NCI-H2029 (cell line): ENCODE data around the gene UBAP1.
"Not testable (repeated sequence)": the region's sequence is repeated elsewhere in the genome, so short reads cannot be mapped to it uniquely, and the experiment has no call there.

ENCODE experiments used
- DNase-seq: peaks from one replicate; lab custom pipeline; 2025; lab: John Stamatoyannopoulos, UW

The UBAP1 gene

GRCh38 chr9:34179213-34180136 is 632 bp downstream of the UBAP1 start:
- DNase-seq = no peak

GRCh38 chr9:34185778-34186551 is 7.1 kb downstream of the UBAP1 start:
- DNase-seq = peak; percentile 93

- DNase-seq = no peak
These were observed 9.0 kb downstream of the UBAP1 start for GRCh38 chr9:34187891-34188240.

- no peak for DNase-seq
These were observed 12.4 kb downstream of the UBAP1 start for GRCh38 chr9:34190996-34191892.

- DNase-seq = no peak
These were observed 16.3 kb downstream of the UBAP1 start for GRCh38 chr9:34195143-34195542.

- DNase-seq = not testable (repeated sequence)
These were observed 18.4 kb downstream of the UBAP1 start for GRCh38 chr9:34197286-34197685.

GRCh38 chr9:34197756-34198711 is 19.2 kb downstream of the UBAP1 start:
- peak; percentile 47 for DNase-seq

GRCh38 chr9:34200092-34200491 is 21.2 kb downstream of the UBAP1 start:
- no peak for DNase-seq

GRCh38 chr9:34203275-34203991 is 24.6 kb downstream of the UBAP1 start:
- no peak for DNase-seq

- no peak for DNase-seq
These were observed 25.3 kb downstream of the UBAP1 start for GRCh38 chr9:34203992-34204635.

- no peak for DNase-seq
These were observed 26.3 kb downstream of the UBAP1 start for GRCh38 chr9:34205102-34205501.

GRCh38 chr9:34206561-34206960 is 27.7 kb downstream of the UBAP1 start:
- no peak for DNase-seq

GRCh38 chr9:34211395-34211794 is 32.6 kb downstream of the UBAP1 start:
- DNase-seq = no peak

GRCh38 chr9:34214354-34215000 is 35.6 kb downstream of the UBAP1 start:
- not testable (repeated sequence) for DNase-seq

GRCh38 chr9:34216325-34216724 is 37.5 kb downstream of the UBAP1 start:
- DNase-seq = no peak

- not testable (repeated sequence) for DNase-seq
These were observed 38.2 kb downstream of the UBAP1 start for GRCh38 chr9:34217015-34217414.

GRCh38 chr9:34218446-34218845 is 39.6 kb downstream of the UBAP1 start:
- no peak for DNase-seq

GRCh38 chr9:34219421-34219820 is 40.6 kb downstream of the UBAP1 start:
- no peak for DNase-seq

- DNase-seq = no peak
These were observed 41.4 kb downstream of the UBAP1 start for GRCh38 chr9:34220218-34220617.
